C1 segment of cervical spinal cord (tissue), 14 donors: ENCODE measurements around the gene CFHR4.
"Not testable (repeated sequence)": the region's sequence is repeated elsewhere in the genome, so short reads cannot be mapped to it uniquely, and the experiment has no call there.

Experiments
- DNase-seq, 14 donors: peaks; one replicate each; lab custom pipeline; 2025; lab: John Stamatoyannopoulos, UW

Gene CFHR4

DNA sequence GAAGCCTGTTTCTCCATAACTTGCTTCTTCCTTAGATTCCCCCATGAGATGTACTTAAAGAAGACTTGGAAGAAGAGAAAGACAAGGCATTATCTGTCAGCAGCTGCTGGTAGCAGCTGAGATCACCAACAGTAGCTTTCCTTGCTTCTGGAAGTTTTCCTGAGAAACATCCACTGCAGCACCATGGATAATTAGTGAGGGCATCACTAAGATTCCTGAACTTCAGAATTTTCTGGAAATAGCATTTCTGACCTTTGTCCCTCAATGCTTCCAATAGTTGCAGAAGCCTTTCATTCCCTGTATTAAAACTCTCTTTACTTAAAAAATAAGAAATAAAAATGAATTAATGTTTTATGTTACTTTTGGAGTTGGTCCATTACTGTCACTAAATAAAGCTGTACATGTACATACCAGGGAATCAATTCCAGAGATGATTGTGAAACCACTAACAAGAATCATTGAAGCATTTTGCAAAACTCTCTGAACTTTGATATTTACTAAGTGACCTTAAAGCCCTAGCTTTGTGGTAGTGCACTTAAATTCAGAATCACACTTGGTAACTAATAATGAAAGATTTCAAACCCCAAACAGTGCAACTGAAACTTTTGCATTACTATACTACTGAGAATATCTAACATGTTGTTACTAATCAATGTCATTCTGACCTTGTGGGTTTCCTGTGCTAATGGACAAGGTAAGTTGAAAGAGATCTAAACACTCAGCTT lies at the start of gene CFHR4:
Gene CFHR4, plus strand, starts transcription at position 538 of the 725 bp plus-strand sequence. Its CDS starts 99 bp downstream, at position 637.
- DNase-seq, result no peak

DNA sequence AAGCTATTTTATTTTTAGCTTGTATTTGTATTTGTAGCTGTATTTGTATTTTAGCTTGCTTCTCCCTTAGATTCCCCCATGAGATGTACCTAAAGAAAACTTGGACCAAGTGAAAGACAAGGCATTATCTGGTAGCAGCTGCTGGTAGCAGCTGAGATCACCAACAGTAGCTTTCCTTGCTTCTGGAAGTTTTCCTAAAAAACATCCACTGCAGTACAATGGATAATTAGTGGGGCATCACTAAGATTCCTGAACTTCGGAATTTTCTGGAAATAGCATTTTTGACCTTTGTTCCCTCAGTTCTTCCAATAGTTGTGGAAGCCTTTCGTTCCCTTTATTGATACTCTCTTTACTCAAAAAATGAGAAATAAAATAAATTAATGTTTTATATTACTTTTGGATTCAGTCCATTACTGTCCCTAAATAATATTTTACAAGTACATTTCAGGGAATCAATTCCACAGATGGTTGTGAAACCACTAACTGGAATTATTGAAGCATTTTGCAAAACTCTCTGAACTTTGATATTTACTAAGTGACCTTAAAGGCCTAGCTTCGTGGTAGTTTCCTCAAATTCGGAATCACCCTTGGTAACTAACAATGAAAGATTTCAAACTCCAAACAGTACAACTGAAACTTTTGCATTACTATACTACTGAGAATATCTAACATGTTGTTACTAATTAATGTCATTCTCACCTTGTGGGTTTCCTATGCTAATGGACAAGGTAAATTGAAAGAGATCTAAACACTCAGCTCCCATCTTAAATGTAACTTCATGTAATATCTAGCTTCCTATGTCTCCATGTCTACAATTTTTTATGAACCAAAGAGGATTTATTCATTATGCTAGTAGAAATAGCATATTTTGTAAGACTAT lies 38.0 kb upstream of the CFHR4 start:
- not testable (repeated sequence) for DNase-seq

DNA sequence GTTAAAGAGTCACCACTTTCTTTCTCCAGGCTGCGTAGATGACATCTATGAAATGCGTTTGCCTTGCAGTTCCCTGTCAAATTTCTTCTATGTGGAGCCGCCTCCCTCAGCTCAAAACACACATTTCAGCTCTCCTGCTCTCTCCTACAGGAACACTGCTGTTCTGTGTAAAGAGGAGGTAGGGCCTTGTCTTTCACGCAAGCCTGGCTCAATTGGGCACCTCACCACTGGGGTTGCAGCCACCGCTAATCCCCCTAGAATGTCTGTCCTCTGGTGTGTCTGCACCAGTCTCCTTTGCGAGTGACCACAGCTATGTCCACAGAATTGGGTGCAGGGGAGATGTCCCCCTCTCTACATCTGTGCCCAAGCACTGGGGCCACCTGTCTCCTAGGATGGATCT lies 31.8 kb upstream of the CFHR4 start:
- no peak for DNase-seq

DNA sequence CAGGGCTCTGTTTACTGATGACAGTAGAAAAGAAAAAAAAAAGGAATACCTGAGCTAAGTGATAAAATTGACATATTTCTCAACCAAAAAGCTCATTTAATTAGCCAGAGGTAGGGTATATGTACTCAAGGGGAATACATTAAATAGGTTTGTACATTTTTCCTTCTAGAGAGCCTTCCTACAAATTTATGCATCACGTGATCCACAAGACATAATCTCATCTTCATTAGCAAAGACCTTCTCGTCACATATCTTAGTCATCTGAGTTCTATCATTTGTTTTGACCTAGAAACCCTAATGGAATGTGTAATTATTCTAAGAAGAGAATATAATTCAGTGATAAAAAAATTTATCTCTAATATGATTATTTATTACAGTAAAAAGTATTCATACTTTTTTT lies 30.7 kb upstream of the CFHR4 start:
- DNase-seq, result no peak

DNA sequence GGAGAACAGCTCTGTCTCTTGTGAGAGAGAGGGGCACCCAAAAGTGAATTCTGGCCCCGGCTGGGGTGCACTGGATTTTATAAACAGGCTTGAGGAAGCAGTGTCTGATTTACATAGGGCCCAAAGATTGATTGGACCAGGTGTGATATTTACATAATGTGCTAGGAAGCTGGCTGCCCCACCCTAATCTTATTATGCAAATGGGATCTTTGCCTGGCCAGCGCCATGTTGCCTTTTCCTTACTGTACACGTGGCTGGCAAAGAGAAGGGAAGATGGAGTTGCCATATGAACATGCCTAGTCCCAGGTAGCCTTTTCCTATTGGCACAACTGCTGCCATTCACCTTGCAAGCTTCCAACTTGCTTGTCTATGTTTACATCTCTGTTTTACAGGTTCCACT lies 29.0 kb upstream of the CFHR4 start:
- no peak for DNase-seq

DNA sequence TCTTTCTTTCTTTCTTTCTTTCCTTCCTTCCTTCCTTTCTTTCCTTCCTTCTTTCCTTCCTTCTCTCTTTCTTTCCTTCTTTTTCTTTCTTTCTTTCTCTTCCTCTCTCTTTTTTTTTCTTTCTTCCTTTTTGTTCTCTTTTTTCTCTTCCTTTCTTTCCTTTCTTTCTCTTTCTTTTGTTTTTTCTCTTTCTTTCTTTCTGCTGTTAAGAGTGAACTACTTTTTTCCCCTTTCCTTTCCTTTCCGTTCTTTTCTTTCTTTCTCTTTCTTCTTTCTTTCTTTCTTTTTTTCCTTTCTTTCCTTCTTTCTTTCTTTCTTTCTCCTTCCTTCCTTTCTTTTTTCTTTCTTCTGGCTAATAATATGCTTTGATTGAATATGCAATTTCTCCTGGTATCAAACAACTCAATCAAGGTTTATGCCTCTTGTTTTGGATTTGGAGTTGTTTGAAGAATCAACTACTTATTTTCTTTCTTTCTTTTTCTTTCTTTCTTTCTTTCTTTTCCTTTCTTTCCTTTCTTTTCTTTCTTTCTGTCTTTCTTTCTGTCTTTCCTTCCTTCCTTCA lies 27.4 kb upstream of the CFHR4 start:
- DNase-seq, result no peak

DNA sequence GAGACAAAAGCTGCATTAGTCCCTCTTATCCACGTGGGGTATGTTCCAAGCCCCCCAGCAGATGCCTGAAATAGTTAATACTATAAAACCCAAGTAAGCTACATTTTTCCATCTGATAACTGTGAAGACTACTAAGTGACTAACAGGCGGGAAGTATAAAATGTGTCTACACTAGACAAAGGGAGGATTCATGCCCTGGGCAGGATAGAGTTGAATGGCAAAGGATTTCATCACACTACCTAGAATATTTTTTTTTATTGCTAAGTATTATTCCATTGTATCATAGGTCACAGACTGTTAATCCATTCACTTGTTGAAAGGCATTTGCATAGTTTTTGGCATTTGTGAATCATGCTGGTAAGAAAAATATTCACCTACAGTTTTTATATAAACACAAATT lies 26.4 kb upstream of the CFHR4 start:
- DNase-seq, result no peak

DNA sequence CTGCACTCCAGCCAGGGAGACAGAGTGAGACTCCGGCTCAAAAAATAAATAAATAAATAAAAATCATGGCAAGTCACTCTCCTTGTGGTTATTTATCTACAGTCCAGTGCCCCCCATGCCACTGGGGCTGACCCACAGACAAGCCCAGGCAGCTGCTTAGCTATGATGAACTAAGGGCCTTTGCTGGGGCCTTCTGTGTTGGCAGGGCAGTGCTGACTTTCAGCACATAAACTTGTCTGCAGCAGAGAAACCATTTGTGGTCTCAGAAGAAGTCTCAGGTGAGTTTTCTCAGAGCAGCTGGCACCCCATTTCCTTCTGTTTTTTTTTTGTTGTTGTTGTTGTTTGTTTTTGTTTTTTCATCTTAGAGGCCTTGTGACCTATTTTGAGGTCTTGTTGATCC lies 20.9 kb upstream of the CFHR4 start:
- no peak for DNase-seq

DNA sequence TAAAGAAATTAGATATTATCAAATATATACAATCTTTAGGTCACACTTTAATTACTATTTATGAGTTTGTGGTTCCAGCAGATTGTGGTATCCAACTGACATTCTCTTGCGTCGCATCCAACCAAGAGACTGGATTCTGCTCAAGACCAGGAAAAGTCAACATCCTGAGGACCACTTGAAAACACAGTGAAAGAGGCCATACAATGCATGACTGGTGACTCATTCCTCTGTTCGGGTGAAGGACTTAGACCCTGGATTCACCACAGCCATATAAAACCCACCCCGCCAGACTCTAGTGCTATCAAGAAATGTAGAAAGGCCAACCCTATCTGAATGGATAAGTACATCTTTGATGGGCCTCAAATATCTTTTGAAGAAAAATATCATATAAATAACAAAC lies 14.5 kb upstream of the CFHR4 start:
- DNase-seq, result no peak

DNA sequence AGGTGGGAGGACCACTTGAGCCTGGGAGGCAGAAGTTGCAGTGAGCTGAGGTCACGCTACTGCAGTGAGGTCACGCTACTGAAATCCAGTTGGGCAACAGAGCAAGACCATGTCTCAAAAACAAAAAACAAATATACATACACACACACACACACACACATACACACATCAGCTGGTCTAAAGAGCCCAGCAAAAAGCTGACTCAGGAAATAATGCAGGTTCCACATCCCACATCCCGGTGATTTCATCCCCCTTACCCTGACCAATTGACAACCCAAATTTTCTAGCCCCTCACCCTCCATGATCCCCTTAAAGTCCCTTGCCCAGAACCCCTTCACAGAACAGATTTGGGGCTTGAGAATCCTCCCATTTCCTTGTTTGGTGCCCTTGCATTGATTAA lies 11.9 kb upstream of the CFHR4 start:
- DNase-seq, result no peak

DNA sequence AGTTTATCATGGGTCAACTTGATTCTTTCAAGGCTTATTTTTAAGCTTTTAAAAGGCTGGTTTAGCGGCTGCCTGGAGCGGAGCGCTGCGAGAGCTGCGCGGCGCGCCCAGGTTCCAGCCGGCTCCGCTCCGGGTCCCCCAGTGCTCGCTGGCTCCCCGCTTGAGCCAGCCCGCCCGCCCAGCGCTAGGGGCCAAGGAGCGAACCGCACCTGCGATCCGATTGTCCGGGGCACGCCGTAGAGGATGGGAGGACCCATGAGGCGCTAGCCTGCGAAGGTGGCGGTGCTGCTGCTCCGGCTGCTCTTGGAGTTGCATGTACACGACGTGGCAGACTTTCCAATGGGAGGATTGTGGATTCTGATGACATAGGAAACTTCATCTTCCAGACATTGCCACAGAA lies 9.9 kb upstream of the CFHR4 start:
- no peak for DNase-seq

DNA sequence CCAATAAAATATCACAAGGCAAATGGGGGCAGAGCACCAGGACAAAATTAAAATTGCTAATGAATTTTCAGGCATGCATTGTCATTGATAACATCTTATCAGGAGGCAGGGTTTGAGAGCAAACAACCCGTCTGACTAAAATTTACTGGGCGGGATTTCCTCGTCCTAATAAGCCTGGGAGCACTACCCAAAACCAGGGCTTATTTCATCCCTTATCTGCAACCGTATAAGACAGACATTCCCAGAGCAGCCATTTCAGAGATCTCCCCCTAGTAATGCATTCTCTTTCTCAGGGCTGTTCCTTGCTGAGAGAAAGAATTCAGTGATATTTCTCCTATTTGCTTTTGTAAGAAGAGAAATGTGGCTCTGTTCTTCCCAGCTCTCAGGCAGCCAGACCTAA lies 1.3 kb upstream of the CFHR4 start:
- DNase-seq, result not testable (repeated sequence)

DNA sequence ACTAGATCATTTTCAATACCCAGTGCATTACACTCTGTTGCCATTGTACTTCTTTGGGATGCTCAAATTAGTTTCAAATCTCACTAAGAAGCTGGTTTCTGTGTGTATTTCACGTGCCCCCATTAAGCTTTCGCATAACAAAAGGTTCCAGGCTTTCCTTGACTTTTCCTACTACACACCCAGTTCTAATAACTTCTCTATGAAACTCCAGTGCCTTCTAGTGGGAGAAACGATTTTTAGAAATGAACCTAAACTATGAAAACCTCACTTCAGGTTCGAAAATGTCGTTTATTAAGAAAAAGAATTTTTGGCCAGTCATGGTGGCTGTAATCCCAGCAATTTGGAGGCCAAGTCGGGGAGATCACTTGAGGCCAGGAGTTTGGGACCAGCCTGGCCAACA lies 2.8 kb downstream of the CFHR4 start:
- no peak for DNase-seq

DNA sequence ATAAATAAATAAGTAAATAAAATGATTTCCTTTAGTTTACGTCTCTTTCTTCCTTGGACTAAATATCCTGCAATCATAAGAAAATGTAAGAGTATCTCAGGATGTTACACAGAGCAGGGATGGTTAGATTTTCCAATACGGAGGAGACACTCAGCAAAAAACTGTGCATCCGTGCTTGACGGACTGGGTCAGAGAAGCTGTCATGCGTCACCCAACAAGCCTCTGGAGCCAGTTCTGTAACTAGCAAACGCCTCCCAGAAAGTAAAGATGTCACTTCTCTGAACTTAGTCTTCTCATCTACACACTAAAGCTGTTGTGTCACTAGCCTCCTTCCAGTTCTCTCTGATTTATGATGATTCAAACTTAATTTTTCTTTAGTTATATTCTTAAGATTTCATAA lies 3.4 kb downstream of the CFHR4 start:
- no peak for DNase-seq

DNA sequence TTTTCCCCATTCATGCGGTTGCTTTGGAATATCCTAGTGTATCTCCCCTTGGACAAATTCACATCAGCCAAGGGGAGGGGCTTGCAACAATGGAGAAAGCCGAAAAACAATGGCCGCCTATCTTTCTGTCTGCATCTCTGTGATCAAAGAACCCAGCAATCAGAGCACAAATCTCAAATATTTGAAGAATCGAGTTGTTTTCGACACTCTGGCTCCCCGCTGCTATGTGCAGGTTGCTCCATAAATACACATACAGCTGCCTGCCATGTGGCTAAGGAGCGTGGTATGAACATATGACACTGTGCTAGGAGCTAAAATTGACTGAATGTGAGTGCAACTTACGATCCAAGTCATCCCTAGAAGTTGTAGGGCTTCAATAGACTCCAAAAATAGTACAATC lies 8.5 kb downstream of the CFHR4 start:
- no peak for DNase-seq

DNA sequence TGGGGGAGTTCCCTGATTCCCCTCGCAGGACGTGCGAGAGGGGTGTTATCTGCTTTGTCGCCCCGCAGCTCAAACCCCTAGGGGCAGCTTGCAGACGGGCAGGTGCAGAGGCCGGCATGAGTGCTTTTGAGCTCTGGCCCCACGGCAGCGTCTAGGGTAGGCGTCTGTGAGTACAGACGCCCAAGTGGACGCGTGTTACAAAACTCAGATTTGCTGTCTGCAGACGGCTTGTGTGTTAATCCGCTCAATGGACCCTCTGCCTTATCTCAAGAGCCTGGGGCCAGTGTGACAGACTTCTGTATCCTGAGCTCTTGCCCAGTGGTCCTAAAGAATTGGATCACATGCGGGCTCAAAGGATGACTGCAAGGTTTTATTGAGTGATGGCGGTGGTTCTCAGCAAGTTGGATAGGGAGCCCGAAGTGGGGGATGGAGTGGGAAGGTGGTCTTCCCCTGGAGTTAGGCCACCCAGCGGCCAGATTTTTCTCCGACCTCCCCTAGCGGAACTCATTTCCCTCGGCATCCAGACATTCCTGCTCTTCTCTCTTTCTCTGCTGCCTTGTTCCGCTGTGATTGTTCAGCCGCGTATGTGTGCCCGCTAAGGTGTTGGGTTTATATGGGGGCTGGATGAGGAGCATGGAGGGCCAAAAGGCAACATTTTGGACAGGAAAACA lies 9.4 kb downstream of the CFHR4 start:
- no peak for DNase-seq

DNA sequence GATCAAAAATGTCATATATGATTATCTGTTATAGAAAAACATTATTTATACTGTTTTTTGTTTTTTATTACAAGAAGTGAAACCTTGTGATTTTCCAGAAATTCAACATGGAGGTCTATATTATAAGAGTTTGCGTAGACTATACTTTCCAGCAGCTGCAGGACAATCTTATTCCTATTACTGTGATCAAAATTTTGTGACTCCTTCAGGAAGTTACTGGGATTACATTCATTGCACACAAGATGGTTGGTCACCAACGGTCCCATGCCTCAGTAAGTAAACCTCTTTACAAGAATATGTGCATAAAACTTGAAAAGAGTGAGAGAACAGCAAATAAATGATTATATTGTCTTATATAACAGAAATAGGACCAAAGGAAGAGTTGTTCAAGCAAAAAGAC lies 14.5 kb downstream of the CFHR4 start:
- no peak for DNase-seq

DNA sequence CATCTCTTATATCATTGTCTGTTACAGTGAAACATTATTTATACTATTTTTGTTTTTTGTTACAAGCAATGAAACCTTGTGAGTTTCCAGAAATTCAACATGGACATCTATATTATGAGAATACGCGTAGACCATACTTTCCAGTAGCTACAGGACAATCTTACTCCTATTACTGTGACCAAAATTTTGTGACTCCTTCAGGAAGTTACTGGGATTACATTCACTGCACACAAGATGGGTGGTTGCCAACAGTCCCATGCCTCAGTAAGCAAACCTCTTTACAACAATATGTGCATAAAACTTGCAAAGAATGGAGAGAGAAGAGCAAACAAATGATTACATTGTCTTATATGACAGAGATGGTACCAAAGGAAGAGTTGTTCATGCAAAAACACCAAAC lies 22.4 kb downstream of the CFHR4 start:
- DNase-seq, result no peak

DNA sequence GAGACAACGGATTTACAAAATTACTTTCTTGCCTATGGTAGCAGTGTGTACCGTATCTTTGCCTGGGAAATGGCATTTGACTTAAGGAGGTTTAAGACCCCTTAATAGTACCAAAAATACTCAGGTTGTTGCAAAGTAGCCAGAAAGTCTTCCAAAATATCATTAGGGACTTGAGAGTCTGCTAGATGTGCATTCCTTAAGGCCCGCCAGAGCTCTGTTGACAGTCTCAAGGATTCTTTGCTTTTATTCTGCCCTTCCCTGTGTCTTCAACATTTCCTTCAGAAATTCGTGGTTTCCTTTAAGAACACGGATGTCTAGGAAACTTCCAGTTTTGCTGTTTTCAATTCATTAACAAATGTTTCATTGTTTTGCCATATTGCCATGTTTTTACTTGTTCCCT lies 24.4 kb downstream of the CFHR4 start:
- DNase-seq, result not testable (repeated sequence)

DNA sequence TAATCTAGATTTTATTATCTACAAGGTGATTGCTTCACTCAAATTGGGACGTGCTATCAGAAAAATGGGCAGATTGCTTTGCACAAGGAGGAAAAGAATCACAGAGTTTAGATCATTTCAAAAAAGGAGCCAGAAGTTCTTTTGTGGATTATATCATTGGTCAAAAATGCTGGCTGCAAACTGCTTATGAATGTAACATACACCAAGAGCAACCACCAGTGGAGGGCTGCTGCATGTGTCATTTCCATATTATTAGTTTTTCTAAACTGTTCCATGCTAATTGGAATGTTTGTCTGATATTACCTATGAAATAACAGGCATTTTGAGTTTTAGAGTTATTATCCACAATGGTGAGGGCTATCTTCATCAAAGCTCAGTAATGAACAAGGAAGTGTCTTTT lies 39.0 kb downstream of the CFHR4 start:
- DNase-seq, result not testable (repeated sequence)

DNA sequence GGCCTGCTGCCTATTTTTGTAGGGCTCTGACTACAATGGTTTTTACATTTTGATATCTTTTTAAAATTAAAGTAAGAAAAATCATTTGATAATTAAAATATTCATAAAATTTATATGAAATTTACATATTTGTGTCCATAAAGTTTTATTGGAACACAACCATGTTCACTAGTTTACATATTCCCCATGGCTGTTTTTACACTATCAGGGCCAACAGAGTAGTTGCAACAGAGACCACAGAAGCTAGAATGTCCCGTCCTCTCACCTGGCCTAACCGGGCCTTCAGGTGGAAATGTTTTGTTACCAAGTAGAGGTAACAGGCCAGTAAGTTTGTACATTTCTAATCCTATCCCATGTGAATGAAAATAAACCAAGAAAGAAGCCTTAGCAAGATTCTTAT lies 45.0 kb downstream of the CFHR4 start:
- not testable (repeated sequence) for DNase-seq

DNA sequence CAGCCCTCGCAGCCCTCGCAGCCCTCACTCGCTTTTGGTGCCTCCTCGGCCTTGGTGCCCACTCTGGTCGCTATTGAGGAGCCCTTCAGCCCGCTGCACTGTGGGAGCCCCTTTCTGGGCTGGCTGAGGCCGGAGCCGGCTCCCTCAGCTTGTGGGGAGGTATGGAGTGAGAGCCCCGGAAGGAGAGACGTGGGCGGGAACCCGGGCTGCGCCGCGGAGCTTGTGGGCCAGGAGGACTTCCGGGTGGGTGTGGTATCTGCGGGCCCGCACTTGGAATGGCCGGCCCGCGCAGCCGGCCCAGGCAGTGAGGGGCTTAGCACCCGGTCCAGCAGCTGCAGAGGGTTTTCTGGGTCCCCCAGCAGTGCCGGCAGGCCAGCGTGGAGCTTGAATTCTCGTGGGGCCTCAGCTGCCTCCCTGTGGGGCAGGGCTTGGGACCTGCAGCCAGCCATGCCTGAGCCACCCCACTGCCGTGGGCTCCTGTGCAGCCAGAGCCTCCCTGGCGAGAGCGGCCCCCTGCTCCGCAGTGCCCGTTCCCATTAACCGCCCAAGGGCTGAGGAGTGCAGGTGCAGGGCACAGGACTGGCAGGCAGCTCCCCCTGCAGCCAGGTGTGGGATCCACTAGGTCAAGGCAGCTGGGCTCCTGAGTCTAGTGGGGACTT lies 45.8 kb downstream of the CFHR4 start:
- DNase-seq, result peak in 1 of 14 donors; percentile 0
